Measurements from ENCODE around the gene WFIKKN1. TPM values are rescaled to one million over a fixed set of nuclear protein-coding genes. Genes with fewer than 3 reads are reported as not detected.

Gene WFIKKN1
- total RNA-seq, 1 donor from 2014 or later = 0.44 TPM

- DNase-seq (ENCODE audit: low spot score) = no peak
- peaks cover 5% of the 10 kb centered on the region for H3K36me3 Mint-ChIP-seq (ENCODE audit: low read depth, unreplicated experiment)
- no peaks in the 10 kb centered on the region for H3K4me1 Mint-ChIP-seq (ENCODE audit: unreplicated experiment)
- TF ChIP-seq, protein P1, sequence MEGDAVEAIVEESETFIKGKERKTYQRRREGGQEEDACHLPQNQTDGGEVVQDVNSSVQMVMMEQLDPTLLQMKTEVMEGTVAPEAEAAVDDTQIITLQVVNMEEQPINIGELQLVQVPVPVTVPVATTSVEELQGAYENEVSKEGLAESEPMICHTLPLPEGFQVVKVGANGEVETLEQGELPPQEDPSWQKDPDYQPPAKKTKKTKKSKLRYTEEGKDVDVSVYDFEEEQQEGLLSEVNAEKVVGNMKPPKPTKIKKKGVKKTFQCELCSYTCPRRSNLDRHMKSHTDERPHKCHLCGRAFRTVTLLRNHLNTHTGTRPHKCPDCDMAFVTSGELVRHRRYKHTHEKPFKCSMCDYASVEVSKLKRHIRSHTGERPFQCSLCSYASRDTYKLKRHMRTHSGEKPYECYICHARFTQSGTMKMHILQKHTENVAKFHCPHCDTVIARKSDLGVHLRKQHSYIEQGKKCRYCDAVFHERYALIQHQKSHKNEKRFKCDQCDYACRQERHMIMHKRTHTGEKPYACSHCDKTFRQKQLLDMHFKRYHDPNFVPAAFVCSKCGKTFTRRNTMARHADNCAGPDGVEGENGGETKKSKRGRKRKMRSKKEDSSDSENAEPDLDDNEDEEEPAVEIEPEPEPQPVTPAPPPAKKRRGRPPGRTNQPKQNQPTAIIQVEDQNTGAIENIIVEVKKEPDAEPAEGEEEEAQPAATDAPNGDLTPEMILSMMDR (IDR thresholded peaks at IDR 0.05; ENCODE audit: unreplicated experiment) = no peak
- H3K4me3 Mint-ChIP-seq (ENCODE audit: unreplicated experiment) = no peak overlapping the region
- no peaks in the 10 kb centered on the region for H3K9me3 Mint-ChIP-seq (ENCODE audit: unreplicated experiment)
- no peak overlapping the region for H3K27ac Mint-ChIP-seq (ENCODE audit: unreplicated experiment)
- peaks cover 3% of the 10 kb centered on the region for H3K27me3 Mint-ChIP-seq (ENCODE audit: unreplicated experiment)
Observed at GRCh38 chr16:627454-628239, 3.1 kb upstream of the WFIKKN1 start.

DNA sequence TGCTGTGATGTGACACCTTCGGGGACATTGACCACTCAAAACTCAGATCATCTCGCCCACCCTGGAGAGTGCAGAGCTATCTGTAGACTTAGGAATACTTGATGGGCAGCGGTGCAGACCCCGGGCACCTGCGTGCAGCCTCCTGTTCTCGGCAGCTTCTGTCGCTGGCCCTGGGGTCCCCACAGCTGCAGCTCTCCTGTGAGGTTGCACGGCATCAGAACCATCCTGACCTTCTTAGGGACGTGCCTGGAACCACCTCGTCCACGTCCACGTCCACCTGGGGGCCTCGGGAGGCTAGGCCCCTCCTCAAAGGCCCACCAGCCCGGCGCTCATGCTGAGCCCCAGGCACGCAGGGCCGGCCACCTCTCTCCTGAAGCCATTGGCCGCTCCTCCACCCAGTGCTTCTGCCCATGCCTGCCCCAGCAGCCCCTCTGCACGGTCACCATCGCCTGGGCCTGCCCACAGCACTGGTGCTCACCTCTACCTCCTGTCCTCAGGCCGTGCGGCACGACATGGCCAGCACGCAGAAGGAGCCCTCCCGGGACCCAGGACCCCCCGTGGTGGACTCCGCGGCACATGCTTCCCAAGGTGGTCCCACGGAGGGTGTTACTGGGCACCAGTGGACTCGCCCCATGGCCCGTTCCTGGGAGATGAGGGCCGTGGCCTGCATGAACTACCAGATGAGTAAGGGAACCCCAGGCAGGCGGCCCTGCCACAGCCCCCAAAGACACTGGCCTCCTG, 2.3 kb upstream of the WFIKKN1 start:
- Mint-ChIP-seq H3K4me1 (ENCODE audit: unreplicated experiment) (no peaks in the 10 kb centered on the region), H3K27ac (ENCODE audit: unreplicated experiment) (no peak overlapping the region), H3K27me3 (ENCODE audit: unreplicated experiment) (peaks cover 3% of the 10 kb centered on the region), H3K36me3 (ENCODE audit: low read depth, unreplicated experiment) (peaks cover 5% of the 10 kb centered on the region), H3K9me3 (ENCODE audit: unreplicated experiment) (no peaks in the 10 kb centered on the region), H3K4me3 (ENCODE audit: unreplicated experiment) (no peak overlapping the region)
- DNase-seq (ENCODE audit: low spot score) = peak; percentile 7
- TF ChIP-seq, protein P1 (IDR thresholded peaks at IDR 0.05; ENCODE audit: unreplicated experiment) = no peak

DNA sequence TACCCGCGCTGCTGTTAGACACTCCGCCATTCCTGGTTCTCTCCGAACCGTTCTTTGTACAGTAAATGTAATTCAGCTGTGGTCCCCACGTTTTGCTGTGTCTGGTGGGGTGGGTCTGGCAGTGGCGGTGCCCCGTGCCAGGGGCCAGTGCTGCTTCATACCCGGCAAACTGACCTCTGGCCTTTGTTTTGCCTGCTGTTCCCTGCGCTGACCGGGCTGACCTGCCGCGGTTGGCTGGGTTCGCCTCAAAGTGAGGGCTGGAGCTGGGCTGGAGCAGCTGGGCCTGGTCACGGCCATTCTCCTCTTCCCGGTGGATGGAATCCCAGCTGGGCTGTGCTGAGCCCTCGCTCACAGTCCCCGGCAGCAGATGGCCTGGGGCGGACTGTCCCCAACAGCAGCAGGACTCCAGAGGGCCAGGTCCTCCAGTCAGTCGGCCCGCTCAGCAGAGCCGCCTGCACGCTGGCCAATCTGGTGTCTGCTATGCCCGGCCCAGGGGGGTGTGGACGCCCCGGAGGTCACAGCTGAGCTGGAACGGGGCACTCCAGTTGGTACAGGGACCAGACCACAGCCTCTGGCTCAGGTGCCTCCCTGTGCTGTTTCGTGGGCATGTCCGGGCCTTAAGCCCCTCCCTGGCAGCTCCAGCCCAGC, 1.5 kb upstream of the WFIKKN1 start:
- Mint-ChIP-seq H3K9me3 (ENCODE audit: unreplicated experiment) (no peaks in the 10 kb centered on the region), H3K4me3 (ENCODE audit: unreplicated experiment) (no peak overlapping the region), H3K4me1 (ENCODE audit: unreplicated experiment) (no peaks in the 10 kb centered on the region), H3K36me3 (ENCODE audit: low read depth, unreplicated experiment) (peaks cover 5% of the 10 kb centered on the region), H3K27me3 (ENCODE audit: unreplicated experiment) (peaks cover 5% of the 10 kb centered on the region), H3K27ac (ENCODE audit: unreplicated experiment) (no peak overlapping the region)
- TF ChIP-seq, protein P1 (IDR thresholded peaks at IDR 0.05; ENCODE audit: unreplicated experiment) = no peak
- DNase-seq (ENCODE audit: low spot score) = no peak

GRCh38 chr16:629833-630248, 944 bp upstream of the WFIKKN1 start:
- H3K27ac Mint-ChIP-seq (ENCODE audit: unreplicated experiment) = no peak overlapping the region
- TF ChIP-seq, protein P1 (IDR thresholded peaks at IDR 0.05; ENCODE audit: unreplicated experiment) = no peak
- H3K4me1 Mint-ChIP-seq (ENCODE audit: unreplicated experiment) = no peaks in the 10 kb centered on the region
- H3K9me3 Mint-ChIP-seq (ENCODE audit: unreplicated experiment) = no peaks in the 10 kb centered on the region
- peaks cover 5% of the 10 kb centered on the region for H3K27me3 Mint-ChIP-seq (ENCODE audit: unreplicated experiment)
- H3K36me3 Mint-ChIP-seq (ENCODE audit: low read depth, unreplicated experiment) = peaks cover 5% of the 10 kb centered on the region
- H3K4me3 Mint-ChIP-seq (ENCODE audit: unreplicated experiment) = no peak overlapping the region
- no peak for DNase-seq (ENCODE audit: low spot score)

Measured in endothelial cell (in vitro differentiated cells).